Bone marrow (tissue), 2 donors: ENCODE measurements around the gene SPG11.
A peak's percentile ranks its signal among the peaks of the same experiment; 100 is the strongest.
"Not testable (repeated sequence)": the region's sequence is repeated elsewhere in the genome, so short reads cannot be mapped to it uniquely, and the experiment has no call there.

Experiments
- DNase-seq, 2 donors: peaks; one replicate each; lab custom pipeline; 2025; lab: John Stamatoyannopoulos, UW

The SPG11 gene

DNA sequence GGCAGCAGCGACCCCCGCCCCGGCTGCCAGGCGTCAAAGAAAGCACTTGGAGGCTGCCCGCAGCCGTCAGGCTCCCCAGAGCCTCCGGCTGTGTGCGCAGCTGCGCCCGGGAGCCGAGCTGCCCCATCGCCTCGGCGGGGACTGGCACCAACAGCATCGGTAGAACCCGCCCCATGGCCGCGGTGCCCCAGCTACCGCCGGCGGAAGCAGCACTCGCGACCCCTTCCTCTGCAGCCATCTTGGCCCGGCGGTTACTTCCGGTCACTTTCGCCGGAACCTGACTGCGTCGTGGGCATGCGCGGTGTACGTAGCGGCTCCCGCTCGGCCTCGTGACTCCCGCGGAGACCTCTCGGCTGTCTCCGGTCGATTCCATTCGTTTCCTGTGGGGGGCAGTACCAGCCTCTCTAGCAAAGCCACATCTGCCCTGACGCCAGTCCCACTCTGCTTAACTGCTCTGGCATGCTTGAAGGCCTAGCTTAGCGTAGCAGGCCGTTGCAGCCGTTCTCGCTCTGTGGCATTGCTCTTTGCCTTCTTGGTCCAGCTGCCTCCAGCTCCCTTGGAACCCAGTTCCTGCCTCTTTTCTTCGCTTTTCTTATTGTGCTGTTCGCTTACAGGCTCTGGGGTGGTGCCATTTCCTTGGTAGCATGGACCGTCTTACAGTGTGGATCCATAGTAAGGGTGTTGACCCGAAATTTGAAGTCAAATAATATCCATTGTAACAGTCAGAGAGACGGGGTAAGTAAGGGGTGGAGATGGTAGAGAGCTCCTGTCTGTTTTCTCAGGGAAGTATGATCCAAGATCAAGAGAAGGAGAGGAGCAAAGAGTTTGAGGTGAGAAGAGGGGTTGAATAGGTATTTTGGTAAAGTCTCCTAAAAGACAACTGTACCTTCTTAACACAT lies at the start of gene SPG11:
Gene SPG11 (minus strand): TSS at position 253 of the 899 bp plus-strand sequence. CDS start 15 bp downstream, at position 238.
- DNase-seq = peak; percentile 82 to 95

DNA sequence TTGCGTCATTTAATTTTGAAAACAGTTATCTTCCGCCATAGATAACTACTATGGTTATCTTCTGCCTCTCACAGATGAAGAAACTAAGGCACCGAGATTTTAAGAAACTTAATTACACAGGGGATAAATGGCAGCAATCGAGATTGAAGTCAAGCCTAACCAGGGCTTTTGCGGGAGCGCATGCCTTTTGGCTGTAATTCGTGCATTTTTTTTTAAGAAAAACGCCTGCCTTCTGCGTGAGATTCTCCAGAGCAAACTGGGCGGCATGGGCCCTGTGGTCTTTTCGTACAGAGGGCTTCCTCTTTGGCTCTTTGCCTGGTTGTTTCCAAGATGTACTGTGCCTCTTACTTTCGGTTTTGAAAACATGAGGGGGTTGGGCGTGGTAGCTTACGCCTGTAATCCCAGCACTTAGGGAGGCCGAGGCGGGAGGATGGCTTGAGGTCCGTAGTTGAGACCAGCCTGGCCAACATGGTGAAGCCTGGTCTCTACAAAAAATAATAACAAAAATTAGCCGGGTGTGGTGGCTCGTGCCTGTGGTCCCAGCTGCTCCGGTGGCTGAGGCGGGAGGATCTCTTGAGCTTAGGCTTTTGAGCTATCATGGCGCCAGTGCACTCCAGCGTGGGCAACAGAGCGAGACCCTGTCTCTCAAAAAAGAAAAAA lies 49.0 kb upstream of the SPG11 start:
- DNase-seq = peak; percentile 32 to 88

DNA sequence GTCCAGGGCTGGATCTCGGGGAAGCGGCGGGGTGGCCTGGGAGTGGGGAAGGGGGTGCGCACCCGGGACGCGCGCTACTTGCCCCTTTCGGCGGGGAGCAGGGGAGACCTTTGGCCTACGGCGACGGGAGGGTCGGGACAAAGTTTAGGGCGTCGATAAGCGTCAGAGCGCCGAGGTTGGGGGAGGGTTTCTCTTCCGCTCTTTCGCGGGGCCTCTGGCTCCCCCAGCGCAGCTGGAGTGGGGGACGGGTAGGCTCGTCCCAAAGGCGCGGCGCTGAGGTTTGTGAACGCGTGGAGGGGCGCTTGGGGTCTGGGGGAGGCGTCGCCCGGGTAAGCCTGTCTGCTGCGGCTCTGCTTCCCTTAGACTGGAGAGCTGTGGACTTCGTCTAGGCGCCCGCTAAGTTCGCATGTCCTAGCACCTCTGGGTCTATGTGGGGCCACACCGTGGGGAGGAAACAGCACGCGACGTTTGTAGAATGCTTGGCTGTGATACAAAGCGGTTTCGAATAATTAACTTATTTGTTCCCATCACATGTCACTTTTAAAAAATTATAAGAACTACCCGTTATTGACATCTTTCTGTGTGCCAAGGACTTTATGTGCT lies 48.4 kb upstream of the SPG11 start:
- peak; percentile 47 to 69 for DNase-seq

DNA sequence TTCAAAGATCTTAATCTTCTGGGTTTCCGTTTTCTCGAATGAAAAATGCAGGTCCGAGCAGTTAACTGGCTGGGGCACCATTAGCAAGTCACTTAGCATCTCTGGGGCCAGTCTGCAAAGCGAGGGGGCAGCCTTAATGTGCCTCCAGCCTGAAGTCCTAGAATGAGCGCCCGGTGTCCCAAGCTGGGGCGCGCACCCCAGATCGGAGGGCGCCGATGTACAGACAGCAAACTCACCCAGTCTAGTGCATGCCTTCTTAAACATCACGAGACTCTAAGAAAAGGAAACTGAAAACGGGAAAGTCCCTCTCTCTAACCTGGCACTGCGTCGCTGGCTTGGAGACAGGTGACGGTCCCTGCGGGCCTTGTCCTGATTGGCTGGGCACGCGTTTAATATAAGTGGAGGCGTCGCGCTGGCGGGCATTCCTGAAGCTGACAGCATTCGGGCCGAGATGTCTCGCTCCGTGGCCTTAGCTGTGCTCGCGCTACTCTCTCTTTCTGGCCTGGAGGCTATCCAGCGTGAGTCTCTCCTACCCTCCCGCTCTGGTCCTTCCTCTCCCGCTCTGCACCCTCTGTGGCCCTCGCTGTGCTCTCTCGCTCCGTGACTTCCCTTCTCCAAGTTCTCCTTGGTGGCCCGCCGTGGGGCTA lies 47.8 kb upstream of the SPG11 start, which contains the start of the genes B2M and PATL2:
Gene B2M (plus strand): TSS at position 422 of the 647 bp plus-strand sequence. CDS start 30 bp downstream, at position 452.
Gene PATL2 (minus strand): TSS at position 228 of the 647 bp plus-strand sequence. CDS start 34,833 bp downstream, outside the sequence.
- DNase-seq = peak; percentile 95 to 98

- DNase-seq = peak; percentile 32 to 76
Measured at GRCh38 chr15:44710236-44711095, 47.0 kb upstream of the SPG11 start.

DNA sequence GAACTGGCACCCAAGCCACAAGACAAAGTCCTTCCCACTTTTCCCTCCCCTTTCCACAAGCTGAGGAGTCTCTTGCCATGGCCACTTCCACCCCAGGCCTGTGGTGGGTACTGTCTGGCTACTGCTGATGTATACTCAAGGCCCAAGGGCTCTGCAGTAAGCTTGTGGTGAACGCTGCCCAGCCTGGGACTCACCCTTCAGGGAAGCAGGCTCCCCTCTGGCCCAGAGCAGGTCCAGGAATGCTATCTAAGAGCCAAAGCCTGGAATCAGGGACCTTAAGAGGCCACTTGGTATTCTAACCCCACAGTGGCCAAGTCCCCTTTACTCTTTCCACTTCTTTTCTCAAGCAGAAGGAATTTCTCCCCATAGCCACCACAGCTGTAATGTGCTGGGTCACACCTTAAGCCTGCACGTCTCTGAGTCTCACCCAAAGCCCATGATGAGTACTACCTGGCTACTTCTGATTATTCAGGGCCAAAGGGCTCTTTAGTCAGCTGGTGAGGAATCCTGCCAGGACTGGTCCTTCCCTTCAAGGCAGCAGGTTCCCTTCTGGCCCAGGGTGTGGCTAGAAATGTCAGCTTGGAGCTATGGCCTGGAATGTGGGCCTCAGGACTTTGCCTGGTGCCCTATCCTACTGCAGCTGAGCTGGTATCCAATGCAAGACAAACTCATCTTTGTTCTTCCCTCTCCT lies 43.6 kb upstream of the SPG11 start:
- DNase-seq = no peak

- no peak for DNase-seq
Measured at GRCh38 chr15:44706401-44706800, 42.9 kb upstream of the SPG11 start.

DNA sequence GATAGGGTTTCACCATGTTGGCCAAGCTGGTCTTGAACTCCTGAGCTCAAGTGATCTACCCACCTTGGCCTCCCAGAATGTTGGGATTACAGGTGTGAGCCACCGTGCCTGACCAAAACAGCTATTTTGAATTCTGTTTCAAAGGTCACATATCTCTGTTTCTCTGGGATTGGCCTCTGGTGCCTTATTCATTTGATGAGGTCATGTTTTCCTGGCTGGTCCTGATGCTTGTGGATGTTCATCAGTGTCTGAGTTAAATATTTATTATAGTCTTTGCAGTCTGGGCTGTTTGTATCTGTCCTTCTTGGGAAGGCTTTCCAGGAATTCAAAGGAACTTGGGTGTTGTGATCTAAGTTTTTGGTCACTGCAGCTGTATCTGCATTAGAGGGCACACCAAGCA lies 42.5 kb upstream of the SPG11 start:
- no peak for DNase-seq

DNA sequence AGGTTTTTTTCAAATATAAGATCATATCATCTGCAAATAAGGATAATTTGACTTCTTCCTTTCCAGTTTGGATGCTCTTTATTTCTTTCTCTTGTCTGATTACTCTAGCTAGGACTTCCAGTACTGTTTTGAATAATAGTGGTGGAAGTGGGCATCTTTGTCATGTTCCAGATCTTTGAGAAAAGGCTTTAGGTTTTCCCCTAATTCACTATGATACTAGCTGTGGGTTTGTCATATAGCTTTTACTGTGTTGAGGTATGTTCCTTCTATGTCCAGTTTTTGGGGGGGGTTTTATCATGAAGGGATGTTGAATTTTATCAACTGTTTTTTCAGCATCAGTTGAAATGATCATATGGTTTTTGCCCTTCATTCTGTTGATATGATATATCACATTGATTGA lies 37.2 kb upstream of the SPG11 start:
- DNase-seq = not testable (repeated sequence)

DNA sequence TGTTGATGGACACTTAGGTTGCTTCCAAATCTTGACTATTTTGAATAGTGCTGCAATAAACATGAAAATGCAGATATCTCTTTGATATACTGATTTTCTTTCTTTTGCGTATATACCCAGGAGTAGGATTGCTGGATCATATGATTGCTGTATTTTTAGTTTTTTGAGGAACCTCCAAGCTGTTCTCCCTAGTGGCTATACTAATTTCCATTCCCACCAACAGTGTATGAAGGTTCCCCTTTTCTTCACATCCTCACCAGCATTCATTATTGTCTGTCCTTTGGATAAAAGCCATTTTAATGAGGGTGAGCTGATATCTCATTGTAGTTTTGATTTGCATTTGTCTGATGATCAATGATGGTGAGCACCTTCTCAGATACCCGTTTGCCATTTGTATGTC lies 35.2 kb upstream of the SPG11 start:
- DNase-seq = no peak

DNA sequence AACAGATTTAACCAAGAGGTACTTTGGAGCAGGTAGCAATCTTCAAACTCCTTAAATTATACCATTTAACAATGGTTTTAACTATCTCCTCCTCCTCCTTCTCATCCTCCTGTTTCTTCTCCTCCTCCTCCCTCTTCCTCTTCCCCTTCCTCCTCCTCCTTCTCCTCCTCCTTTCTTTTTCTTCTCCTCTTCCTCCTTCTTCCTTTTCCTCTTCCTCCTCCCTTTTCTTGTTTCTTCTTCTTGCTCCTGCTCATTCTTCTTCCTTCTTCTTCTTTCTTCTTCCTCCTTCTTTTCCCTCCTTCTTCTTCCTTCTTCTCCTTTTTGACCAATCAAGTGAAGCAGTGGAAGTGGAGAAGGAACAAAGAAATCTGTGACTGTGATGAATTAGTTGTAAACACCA lies 33.6 kb upstream of the SPG11 start:
- DNase-seq = no peak

GRCh38 chr15:44695294-44695693 lies 31.8 kb upstream of the SPG11 start:
- no peak for DNase-seq

DNA sequence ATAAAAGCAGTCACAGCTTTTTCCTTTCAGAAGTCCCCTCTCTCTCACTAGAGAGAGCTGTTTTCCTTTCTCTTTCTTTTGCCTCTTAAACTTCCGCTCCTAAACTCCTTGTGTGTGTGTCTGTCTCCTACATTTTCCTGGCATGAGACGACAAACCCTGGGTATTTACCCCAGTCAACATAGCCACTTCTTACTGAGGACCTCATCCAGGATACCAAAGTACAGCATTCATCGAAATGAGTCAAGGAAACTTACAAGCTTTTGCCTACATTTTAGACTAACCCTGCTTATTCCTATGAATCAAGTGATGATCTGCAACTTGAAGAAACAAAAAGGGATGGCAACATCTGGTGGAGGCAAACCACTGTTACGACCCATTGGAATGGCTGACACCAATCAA lies 31.0 kb upstream of the SPG11 start:
- DNase-seq = no peak

GRCh38 chr15:44692659-44693058 lies 29.2 kb upstream of the SPG11 start:
- DNase-seq = no peak

- DNase-seq = not testable (repeated sequence)
Measured at GRCh38 chr15:44690245-44690644, 26.8 kb upstream of the SPG11 start.

- not testable (repeated sequence) for DNase-seq
Measured at GRCh38 chr15:44689318-44689717, 25.9 kb upstream of the SPG11 start.

- DNase-seq = not testable (repeated sequence)
Measured at GRCh38 chr15:44682809-44683682, 19.6 kb upstream of the SPG11 start.

DNA sequence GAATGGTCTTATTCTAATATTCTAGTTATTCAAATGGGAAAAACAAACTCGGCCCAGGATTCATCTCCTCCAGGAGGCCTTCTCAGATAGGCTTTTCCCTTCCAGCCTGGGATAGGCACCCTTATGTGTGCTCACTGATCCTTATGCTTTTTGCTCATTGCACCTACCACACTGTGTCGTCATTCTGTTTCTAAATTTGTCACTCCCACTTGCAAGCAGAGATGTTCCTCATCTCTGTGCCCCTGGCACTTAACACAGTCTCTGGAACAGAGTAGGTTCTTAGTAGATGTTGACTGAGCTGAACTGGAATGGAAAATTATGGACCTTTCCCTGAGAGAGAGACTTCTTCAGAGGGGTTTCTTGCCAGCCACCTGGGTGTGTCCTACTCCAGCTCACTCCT lies 18.7 kb upstream of the SPG11 start:
- no peak for DNase-seq

GRCh38 chr15:44676676-44677075 lies 13.2 kb upstream of the SPG11 start:
- no peak for DNase-seq
